ENCODE results near the gene NKAIN2. TPM values are rescaled to one million over a fixed set of nuclear protein-coding genes. Genes with fewer than 3 reads are reported as not detected.

The NKAIN2 gene
- total RNA-seq, 1 donor from 2014 or later = 4.0 TPM

GRCh38 chr6:123940551-123940950, 136.9 kb downstream of the NKAIN2 start:
- Mint-ChIP-seq H3K27ac (ENCODE audit: unreplicated experiment) (no peak overlapping the region), H3K4me3 (ENCODE audit: unreplicated experiment) (no peak overlapping the region), H3K27me3 (ENCODE audit: low read depth) (no peaks in the 10 kb centered on the region), H3K9me3 (ENCODE audit: low read depth) (no peaks in the 10 kb centered on the region), H3K36me3 (ENCODE audit: low read depth) (no peaks in the 10 kb centered on the region), H3K4me1 (ENCODE audit: low read depth) (no peaks in the 10 kb centered on the region)
- no peak for TF ChIP-seq CTCF (IDR thresholded peaks at IDR 0.05)
- DNase-seq (ENCODE audit: low spot score) = no peak

GRCh38 chr6:123941855-123942254, 138.2 kb downstream of the NKAIN2 start:
- Mint-ChIP-seq H3K4me3 (ENCODE audit: unreplicated experiment) (no peak overlapping the region), H3K4me1 (ENCODE audit: low read depth) (no peaks in the 10 kb centered on the region), H3K9me3 (ENCODE audit: low read depth) (no peaks in the 10 kb centered on the region), H3K27ac (ENCODE audit: unreplicated experiment) (no peak overlapping the region), H3K27me3 (ENCODE audit: low read depth) (no peaks in the 10 kb centered on the region), H3K36me3 (ENCODE audit: low read depth) (no peaks in the 10 kb centered on the region)
- DNase-seq (ENCODE audit: low spot score) = no peak
- no peak for TF ChIP-seq CTCF (IDR thresholded peaks at IDR 0.05)

GRCh38 chr6:123945386-123945785, 141.7 kb downstream of the NKAIN2 start:
- Mint-ChIP-seq H3K4me1 (ENCODE audit: low read depth) (no peaks in the 10 kb centered on the region), H3K4me3 (ENCODE audit: unreplicated experiment) (no peak overlapping the region), H3K36me3 (ENCODE audit: low read depth) (no peaks in the 10 kb centered on the region), H3K9me3 (ENCODE audit: low read depth) (peaks cover 18% of the 10 kb centered on the region), H3K27me3 (ENCODE audit: low read depth) (peaks cover 3% of the 10 kb centered on the region), H3K27ac (ENCODE audit: unreplicated experiment) (no peak overlapping the region)
- DNase-seq (ENCODE audit: low spot score) = no peak
- no peak for TF ChIP-seq CTCF (IDR thresholded peaks at IDR 0.05)

- DNase-seq (ENCODE audit: low spot score) = no peak
- no peaks in the 10 kb centered on the region for H3K4me1 Mint-ChIP-seq (ENCODE audit: low read depth)
- peaks cover 30% of the 10 kb centered on the region for H3K9me3 Mint-ChIP-seq (ENCODE audit: low read depth)
- no peak overlapping the region for H3K4me3 Mint-ChIP-seq (ENCODE audit: unreplicated experiment)
- H3K36me3 Mint-ChIP-seq (ENCODE audit: low read depth) = peaks cover 4% of the 10 kb centered on the region
- no peak overlapping the region for H3K27ac Mint-ChIP-seq (ENCODE audit: unreplicated experiment)
- no peak for TF ChIP-seq CTCF (IDR thresholded peaks at IDR 0.05)
- H3K27me3 Mint-ChIP-seq (ENCODE audit: low read depth) = peaks cover 3% of the 10 kb centered on the region
Measured at GRCh38 chr6:123953920-123954319, 150.3 kb downstream of the NKAIN2 start.

GRCh38 chr6:123956492-123957139, 153.0 kb downstream of the NKAIN2 start:
- H3K9me3 Mint-ChIP-seq (ENCODE audit: low read depth) = peaks cover 12% of the 10 kb centered on the region

More at GRCh38 chr6:123956492-123957139, 153.0 kb downstream of the NKAIN2 start:
- peaks cover 2% of the 10 kb centered on the region for H3K36me3 Mint-ChIP-seq (ENCODE audit: low read depth)
- no peak overlapping the region for H3K4me3 Mint-ChIP-seq (ENCODE audit: unreplicated experiment)
- no peaks in the 10 kb centered on the region for H3K4me1 Mint-ChIP-seq (ENCODE audit: low read depth)
- DNase-seq (ENCODE audit: low spot score) = no peak
- no peak overlapping the region for H3K27ac Mint-ChIP-seq (ENCODE audit: unreplicated experiment)
- no peaks in the 10 kb centered on the region for H3K27me3 Mint-ChIP-seq (ENCODE audit: low read depth)
- TF ChIP-seq CTCF (IDR thresholded peaks at IDR 0.05) = no peak
